Neuronal stem cell (in vitro differentiated cells): ENCODE data around the gene VDR.

Experiments used
- DNase-seq: peaks from one replicate; pipeline ENCODE4 v3.0.0-alpha.2; 2013; ENCODE audit warnings: low spot score
- H2AFZ ChIP-seq: one replicate; pipeline ENCODE4 v1.6.1; 2013; ENCODE audit warnings: mild to moderate bottlenecking, low read length, inconsistent platforms
- H2AK5ac ChIP-seq: 2 replicates; pipeline ENCODE4 v1.6.1; 2013; ENCODE audit warnings: low read depth, mild to moderate bottlenecking, inconsistent platforms, low read length, moderate library complexity, mixed read lengths
- H2BK120ac ChIP-seq: 2 replicates; pipeline ENCODE4 v1.6.1; 2013; ENCODE audit warnings: low read depth, mild to moderate bottlenecking, inconsistent platforms, low read length, moderate library complexity, mixed read lengths
- H2BK12ac ChIP-seq: one replicate; pipeline ENCODE4 v1.6.1; 2013; ENCODE audit warnings: low read length, inconsistent platforms
- H2BK15ac ChIP-seq: 2 replicates; pipeline ENCODE4 v1.6.1; 2013; ENCODE audit warnings: mild to moderate bottlenecking, low read length, inconsistent platforms, mixed read lengths
- H2BK5ac ChIP-seq: one replicate; pipeline ENCODE4 v1.6.1; 2013; ENCODE audit warnings: inconsistent platforms, mild to moderate bottlenecking, low read length, moderate library complexity
- H3K14ac ChIP-seq: one replicate; pipeline ENCODE4 v1.6.1; 2013; ENCODE audit warnings: low read length, inconsistent platforms
- H3K18ac ChIP-seq: 2 replicates; pipeline ENCODE4 v1.6.1; 2013; ENCODE audit warnings: low read length, inconsistent platforms
- H3K23ac ChIP-seq: 2 replicates; pipeline ENCODE4 v1.6.1; 2013; ENCODE audit warnings: low read depth, mild to moderate bottlenecking, mixed read lengths, low read length, inconsistent platforms; ENCODE audit not compliant: poor library complexity
- H3K27ac ChIP-seq: replicated peaks from 3 replicates; pipeline ENCODE4 v1.5.1; 2013; ENCODE audit warnings: low read length, inconsistent platforms
- H3K27me3 ChIP-seq, 3 experiments: 2 replicates each; pipeline ENCODE4 v1.6.1; 2013; ENCODE audit warnings: low read length in 3 of 3, mild to moderate bottlenecking in 2 of 3, inconsistent platforms in 1 of 3, low read depth in 1 of 3, mixed read lengths in 1 of 3, moderate library complexity in 1 of 3; ENCODE audit not compliant: control insufficient read depth in 3 of 3, insufficient read depth in 3 of 3
- H3K36me3 ChIP-seq, 2 donors: replicated peaks in 1 of 2; 2 replicates each; pipeline ENCODE4 v1.6.1; 2013; ENCODE audit warnings: low read length in 2 of 2; ENCODE audit not compliant: control insufficient read depth in 2 of 2, insufficient read depth in 2 of 2
- H3K4ac ChIP-seq: 2 replicates; pipeline ENCODE4 v1.6.1; 2013; ENCODE audit warnings: inconsistent platforms, mild to moderate bottlenecking, low read length, moderate library complexity
- H3K4me1 ChIP-seq, 2 donors: 1 replicate in 1 of 2; 2 replicates in 1 of 2; pipeline ENCODE4 v1.6.1; 2013; ENCODE audit warnings: low read length in 2 of 2, low read depth in 1 of 2; ENCODE audit not compliant: control insufficient read depth in 2 of 2, insufficient read depth in 1 of 2
- H3K4me2 ChIP-seq: one replicate; pipeline ENCODE4 v1.6.1; 2013; ENCODE audit warnings: mild to moderate bottlenecking, low read length, inconsistent platforms; ENCODE audit not compliant: insufficient read depth, poor library complexity, severe bottlenecking
- H3K4me3 ChIP-seq, 2 donors: 2 replicates each; pipeline ENCODE4 v1.5.1; 2013; ENCODE audit warnings: low read length in 2 of 2, mild to moderate bottlenecking in 2 of 2, inconsistent platforms in 1 of 2, moderate library complexity in 1 of 2
- H3K79me1 ChIP-seq: one replicate; pipeline ENCODE4 v1.6.1; 2013; ENCODE audit warnings: low read depth, mild to moderate bottlenecking, inconsistent platforms, low read length, moderate library complexity
- H3K9ac ChIP-seq: one replicate; pipeline ENCODE4 v1.6.1; 2013; ENCODE audit warnings: mild to moderate bottlenecking, low read depth, low read length, inconsistent platforms; ENCODE audit not compliant: poor library complexity
- H3K9me3 ChIP-seq, 2 donors: replicated peaks in 1 of 2; 2 replicates each; pipeline versions ENCODE3 to v1.6.1; 2013; ENCODE audit warnings: low read length in 2 of 2, mild to moderate bottlenecking in 2 of 2, inconsistent platforms in 1 of 2, low read depth in 1 of 2, mixed read lengths in 1 of 2, moderate library complexity in 1 of 2; ENCODE audit not compliant: control insufficient read depth in 2 of 2, insufficient read depth in 1 of 2
- H4K8ac ChIP-seq: one replicate; pipeline ENCODE4 v1.6.1; 2013; ENCODE audit warnings: low read depth, mild to moderate bottlenecking, inconsistent platforms, low read length, moderate library complexity
- H4K91ac ChIP-seq: one replicate; pipeline ENCODE4 v1.6.1; 2013; ENCODE audit warnings: low read length, low read depth, mild to moderate bottlenecking, inconsistent platforms; ENCODE audit not compliant: poor library complexity
- WGBS, 2 donors: extraction: QIAGEN DNeasy Blood & Tissue Kit; methylation state at CpG; one replicate each; pipeline ENCODE4 v1.1.7; 2013; ENCODE audit warnings: missing lambda C conversion rate in 2 of 2, mixed read lengths in 1 of 2; ENCODE audit not compliant: insufficient read length in 2 of 2, insufficient replicate concordance in 1 of 2; ENCODE audit errors: extremely low coverage in 2 of 2; 5-methylcytosine and 5-hydroxymethylcytosine counted together

VDR gene

GRCh38 chr12:47938594-47938993 lies 33.8 kb upstream of the VDR start:
- Histone ChIP-seq H4K91ac (no peak overlapping the region), H3K4me1 (peaks cover 0 to 6% of the 10 kb centered on the region in 2 donors), H4K8ac (no peak overlapping the region), H2AK5ac (no peak overlapping the region), H2AFZ (no peak overlapping the region), H3K27me3 (peaks cover 0 to 24% (median 6%) of the 10 kb centered on the region in 3 experiments), H2BK5ac (no peak overlapping the region), H2BK12ac (no peak overlapping the region), H3K79me1 (no peaks in the 10 kb centered on the region), H3K4me2 (no peak overlapping the region), H3K4ac (no peak overlapping the region), H2BK15ac (no peak overlapping the region), H3K18ac (no peak overlapping the region), H3K9me3 (no peaks in the 10 kb centered on the region), H3K9ac (peak overlapping the region; percentile 60), H3K27ac (no peak overlapping the region), H2BK120ac (no peak overlapping the region), H3K23ac (no peak overlapping the region), H3K4me3 (no peak overlapping the region), H3K36me3 (no peaks in the 10 kb centered on the region), H3K14ac (no peak overlapping the region)
- no CpG with 5 or more reads among the region's 4 CpGs for WGBS, 2 donors
- DNase-seq = no peak

GRCh38 chr12:47938093-47938492 lies 33.3 kb upstream of the VDR start:
- Histone ChIP-seq H3K27me3 (peaks cover 0 to 24% (median 4%) of the 10 kb centered on the region in 3 experiments), H3K18ac (no peak overlapping the region), H3K23ac (no peak overlapping the region), H2AFZ (no peak overlapping the region), H2BK15ac (no peak overlapping the region), H3K27ac (no peak overlapping the region), H3K79me1 (no peaks in the 10 kb centered on the region), H3K4me1 (peaks cover 0 to 6% of the 10 kb centered on the region in 2 donors), H2AK5ac (no peak overlapping the region), H3K36me3 (no peaks in the 10 kb centered on the region), H3K4ac (no peak overlapping the region), H3K4me2 (no peak overlapping the region), H3K9ac (no peak overlapping the region), H3K9me3 (no peaks in the 10 kb centered on the region), H4K8ac (no peak overlapping the region), H3K14ac (no peak overlapping the region), H3K4me3 (no peak overlapping the region), H2BK120ac (no peak overlapping the region), H4K91ac (no peak overlapping the region), H2BK12ac (no peak overlapping the region), H2BK5ac (no peak overlapping the region)
- DNase-seq = no peak
- no CpG with 5 or more reads among the region's 1 CpG for WGBS, 2 donors

- no peaks in the 10 kb centered on the region for H3K9me3 ChIP-seq
- H3K23ac ChIP-seq = peak overlapping the region; percentile 17
- no peak overlapping the region for H3K18ac ChIP-seq
- WGBS, 2 donors = no CpG with 5 or more reads among the region's 9 CpGs
- H2AFZ ChIP-seq = no peak overlapping the region
- H2BK120ac ChIP-seq = no peak overlapping the region
- peak overlapping the region; percentile 7 for H3K9ac ChIP-seq
- H3K4me3 ChIP-seq = no peak overlapping the region
- no peak overlapping the region for H3K27ac ChIP-seq
- H3K79me1 ChIP-seq = no peaks in the 10 kb centered on the region
- no peak overlapping the region for H2AK5ac ChIP-seq
- no peak overlapping the region for H2BK12ac ChIP-seq
- no peak overlapping the region for H2BK15ac ChIP-seq
- no peaks in the 10 kb centered on the region for H3K36me3 ChIP-seq
- no peak overlapping the region for H2BK5ac ChIP-seq
- H3K4me2 ChIP-seq = no peak overlapping the region
- no peak for DNase-seq
- no peaks in the 10 kb centered on the region for H3K4me1 ChIP-seq
- peak overlapping the region; percentile 0 for H4K8ac ChIP-seq
- H3K27me3 ChIP-seq = peaks cover 0 to 36% (median 2%) of the 10 kb centered on the region in 3 experiments
- H3K4ac ChIP-seq = no peak overlapping the region
- H4K91ac ChIP-seq = no peak overlapping the region
- no peak overlapping the region for H3K14ac ChIP-seq
Observed at GRCh38 chr12:47935184-47935583, 30.4 kb upstream of the VDR start.

- Histone ChIP-seq H2BK5ac (no peak overlapping the region), H3K18ac (no peak overlapping the region), H3K36me3 (no peaks in the 10 kb centered on the region), H3K14ac (no peak overlapping the region), H3K9me3 (peaks cover 0 to 4% of the 10 kb centered on the region in 2 donors), H3K79me1 (no peaks in the 10 kb centered on the region), H4K8ac (no peak overlapping the region), H2BK12ac (no peak overlapping the region), H3K27me3 (peaks cover 0 to 57% (median 2%) of the 10 kb centered on the region in 3 experiments), H2AK5ac (no peak overlapping the region), H3K4me1 (no peaks in the 10 kb centered on the region), H3K4me2 (no peak overlapping the region), H4K91ac (no peak overlapping the region), H3K27ac (no peak overlapping the region), H3K23ac (no peak overlapping the region), H3K4me3 (no peak overlapping the region), H2BK15ac (no peak overlapping the region), H3K4ac (no peak overlapping the region), H2AFZ (no peak overlapping the region), H3K9ac (no peak overlapping the region), H2BK120ac (no peak overlapping the region)
- no peak for DNase-seq
- WGBS, 2 donors = no CpG with 5 or more reads among the region's 1 CpG
Observed at GRCh38 chr12:47931187-47931586, 26.4 kb upstream of the VDR start.
